Measurements from ENCODE around the gene PTPRK. TPM values are rescaled to one million over a fixed set of nuclear protein-coding genes. Genes with fewer than 3 reads are reported as not detected.

Gene PTPRK
- total RNA-seq, 1 experiment from 2014 or later, result 53.8 TPM

DNA sequence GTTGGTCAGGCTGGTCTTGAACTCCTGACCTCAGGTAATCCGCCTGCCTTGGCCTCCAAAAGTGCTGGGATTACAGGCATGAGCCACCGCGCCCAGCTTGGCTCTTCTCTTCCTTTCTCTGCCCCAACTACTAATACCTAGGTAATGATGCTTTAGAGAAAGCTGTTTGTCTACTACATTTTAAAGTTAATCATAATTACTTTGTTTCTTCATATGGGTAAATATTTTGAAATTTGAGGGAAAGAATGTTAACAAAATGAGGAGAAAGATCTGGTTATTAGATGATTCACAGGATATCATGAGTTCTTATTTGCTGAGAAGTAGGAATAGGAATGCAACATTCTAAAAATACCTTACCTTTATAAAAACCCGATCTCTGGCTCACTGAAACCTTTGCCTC is 18.4 kb upstream of the PTPRK start:
- H3K79me2 ChIP-seq (ENCODE audit: low read length), result no peaks in the 10 kb centered on the region
- no peaks in the 10 kb centered on the region for H3K27me3 ChIP-seq (ENCODE audit: low read length)
- no TSS peak for BruUV-seq (replicated peaks)
- H3K9me2 ChIP-seq (replicated peaks; ENCODE audit: low read length), result 0 out of 2 replicates have a peak, but pooled peaks cover 3% of the 10 kb centered on the region
- H3K9ac ChIP-seq (ENCODE audit: low read length), result no peak overlapping the region
- ChIA-PET CTCF (interaction anchor here (0.6 kb wide), 1 partner anchor 18 kb away, joined by 3 read pairs; no protein-coding TSS in a partner anchor), POLR2A (ENCODE audit: unreplicated experiment) (no interaction called here)
- no peaks in the 10 kb centered on the region for H4K20me1 ChIP-seq (ENCODE audit: low read length)
- intact Hi-C loops (cut with micrococcal nuclease), result no loop called here
- no peak overlapping the region for H3K4me3 ChIP-seq (ENCODE audit: low read length)
- H3K9me3 ChIP-seq (ENCODE audit: low read length), result no peaks in the 10 kb centered on the region
- H2AFZ ChIP-seq (ENCODE audit: low read length), result 0 out of 2 replicates have a peak overlapping the region, but pooled peaks have one; percentile 38
- TF ChIP-seq EZH2phosphoT487 (IDR thresholded peaks at IDR 0.05; ENCODE audit: borderline replicate concordance, low read length) (no peak), EZH2 (IDR thresholded peaks at IDR 0.05; ENCODE audit: low read length, unreplicated experiment) (no peak)
- TF ChIP-seq, protein P1, sequence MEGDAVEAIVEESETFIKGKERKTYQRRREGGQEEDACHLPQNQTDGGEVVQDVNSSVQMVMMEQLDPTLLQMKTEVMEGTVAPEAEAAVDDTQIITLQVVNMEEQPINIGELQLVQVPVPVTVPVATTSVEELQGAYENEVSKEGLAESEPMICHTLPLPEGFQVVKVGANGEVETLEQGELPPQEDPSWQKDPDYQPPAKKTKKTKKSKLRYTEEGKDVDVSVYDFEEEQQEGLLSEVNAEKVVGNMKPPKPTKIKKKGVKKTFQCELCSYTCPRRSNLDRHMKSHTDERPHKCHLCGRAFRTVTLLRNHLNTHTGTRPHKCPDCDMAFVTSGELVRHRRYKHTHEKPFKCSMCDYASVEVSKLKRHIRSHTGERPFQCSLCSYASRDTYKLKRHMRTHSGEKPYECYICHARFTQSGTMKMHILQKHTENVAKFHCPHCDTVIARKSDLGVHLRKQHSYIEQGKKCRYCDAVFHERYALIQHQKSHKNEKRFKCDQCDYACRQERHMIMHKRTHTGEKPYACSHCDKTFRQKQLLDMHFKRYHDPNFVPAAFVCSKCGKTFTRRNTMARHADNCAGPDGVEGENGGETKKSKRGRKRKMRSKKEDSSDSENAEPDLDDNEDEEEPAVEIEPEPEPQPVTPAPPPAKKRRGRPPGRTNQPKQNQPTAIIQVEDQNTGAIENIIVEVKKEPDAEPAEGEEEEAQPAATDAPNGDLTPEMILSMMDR (conservative IDR thresholded peaks at IDR 0.05; ENCODE audit: low read depth, low read length), result no peak
- DNase-seq, result peak; percentile 66
- no peaks in the 10 kb centered on the region for H3K4me1 ChIP-seq (ENCODE audit: insufficient read depth, low read length)
- no peaks in the 10 kb centered on the region for H3K36me3 ChIP-seq (ENCODE audit: low read depth, low read length)
- H3F3A ChIP-seq (ENCODE audit: low read length, unreplicated experiment), result no peaks in the 10 kb centered on the region
- ATAC-seq, result peak; percentile 70
- no peak overlapping the region for H3K4me2 ChIP-seq (ENCODE audit: low read length)
- H3K27ac ChIP-seq (ENCODE audit: low read length), result no peak overlapping the region

DNA sequence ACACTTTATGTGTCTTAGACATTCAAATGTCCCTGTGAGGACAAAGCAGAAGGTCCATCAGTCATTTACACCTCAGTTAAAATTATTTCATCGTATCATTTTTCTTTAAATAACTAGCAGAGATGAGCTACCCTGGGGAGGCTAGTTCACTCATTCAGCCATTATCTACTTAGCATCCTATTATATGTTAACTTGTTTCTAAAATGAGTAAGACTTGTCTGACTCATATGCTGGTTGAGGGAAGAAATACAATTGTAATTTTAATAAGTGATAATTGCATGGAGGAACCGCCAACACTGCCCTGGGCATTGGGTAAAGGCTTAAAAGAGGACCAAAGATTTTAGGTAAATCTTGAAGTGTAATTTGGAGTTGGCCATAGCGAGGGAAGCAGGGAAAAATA is 12.4 kb upstream of the PTPRK start:
- POLR2A ChIA-PET (ENCODE audit: unreplicated experiment), result no interaction called here
- Histone ChIP-seq H3K36me3 (ENCODE audit: low read depth, low read length) (no peaks in the 10 kb centered on the region), H3K79me2 (ENCODE audit: low read length) (no peaks in the 10 kb centered on the region), H4K20me1 (ENCODE audit: low read length) (no peaks in the 10 kb centered on the region), H3K27ac (ENCODE audit: low read length) (no peak overlapping the region), H3K4me2 (ENCODE audit: low read length) (peak overlapping the region; percentile 28; the same call in 1 of the 2 replicates), H3K27me3 (ENCODE audit: low read length) (no peaks in the 10 kb centered on the region), H3F3A (ENCODE audit: low read length, unreplicated experiment) (no peaks in the 10 kb centered on the region), H3K9me3 (ENCODE audit: low read length) (no peaks in the 10 kb centered on the region), H3K9ac (ENCODE audit: low read length) (no peak overlapping the region), H3K9me2 (replicated peaks; ENCODE audit: low read length) (0 out of 2 replicates have a peak, but pooled peaks cover 3% of the 10 kb centered on the region), H3K4me3 (ENCODE audit: low read length) (no peak overlapping the region), H2AFZ (ENCODE audit: low read length) (0 out of 2 replicates have a peak overlapping the region, but pooled peaks have one; percentile 42), H3K4me1 (ENCODE audit: insufficient read depth, low read length) (peaks cover 21% of the 10 kb centered on the region)
- intact Hi-C loops (cut with micrococcal nuclease), result no loop called here
- CTCF ChIA-PET, result no interaction called here
- BruUV-seq (replicated peaks), result no TSS peak
- TF ChIP-seq, protein P1 (conservative IDR thresholded peaks at IDR 0.05; ENCODE audit: low read depth, low read length), result no peak
- TF ChIP-seq EZH2 (IDR thresholded peaks at IDR 0.05; ENCODE audit: low read length, unreplicated experiment) (no peak), EZH2phosphoT487 (IDR thresholded peaks at IDR 0.05; ENCODE audit: borderline replicate concordance, low read length) (no peak)
- peak; percentile 53 for DNase-seq
- peak; percentile 96 for ATAC-seq

DNA sequence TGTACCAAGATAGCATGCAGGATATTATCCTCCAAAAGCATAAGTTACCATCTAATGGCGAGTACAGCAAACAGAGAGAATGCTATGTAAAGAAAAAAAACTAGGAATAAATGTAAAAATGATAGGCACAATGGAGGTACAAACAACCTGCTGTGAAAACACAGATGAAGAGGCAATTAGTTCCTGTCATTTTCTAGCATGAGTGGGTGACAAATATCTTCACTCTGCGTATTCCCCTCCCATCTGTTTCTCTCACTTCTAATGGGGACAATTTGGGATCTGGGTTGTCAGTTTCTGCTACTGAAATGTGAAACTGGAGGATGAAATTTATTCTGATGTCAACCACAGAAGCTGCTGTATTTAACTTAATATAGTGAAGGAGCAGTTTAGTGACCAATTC is 11.7 kb upstream of the PTPRK start:
- no peak overlapping the region for H3K4me2 ChIP-seq (ENCODE audit: low read length)
- H2AFZ ChIP-seq (ENCODE audit: low read length), result no peak overlapping the region
- H3K27ac ChIP-seq (ENCODE audit: low read length), result no peak overlapping the region
- TF ChIP-seq, protein P1 (conservative IDR thresholded peaks at IDR 0.05; ENCODE audit: low read depth, low read length), result no peak
- TF ChIP-seq EZH2phosphoT487 (IDR thresholded peaks at IDR 0.05; ENCODE audit: borderline replicate concordance, low read length), result no peak
- TF ChIP-seq EZH2 (IDR thresholded peaks at IDR 0.05; ENCODE audit: low read length, unreplicated experiment), result no peak
- no peaks in the 10 kb centered on the region for H3F3A ChIP-seq (ENCODE audit: low read length, unreplicated experiment)
- no peaks in the 10 kb centered on the region for H4K20me1 ChIP-seq (ENCODE audit: low read length)
- H3K9me3 ChIP-seq (ENCODE audit: low read length), result no peaks in the 10 kb centered on the region
- POLR2A ChIA-PET (ENCODE audit: unreplicated experiment), result no interaction called here
- no peak overlapping the region for H3K4me3 ChIP-seq (ENCODE audit: low read length)
- H3K79me2 ChIP-seq (ENCODE audit: low read length), result no peaks in the 10 kb centered on the region
- no TSS peak for BruUV-seq (replicated peaks)
- H3K9ac ChIP-seq (ENCODE audit: low read length), result no peak overlapping the region
- intact Hi-C loops (cut with micrococcal nuclease), result no loop called here
- DNase-seq, result no peak
- H3K27me3 ChIP-seq (ENCODE audit: low read length), result no peaks in the 10 kb centered on the region
- ATAC-seq, result no peak
- H3K36me3 ChIP-seq (ENCODE audit: low read depth, low read length), result no peaks in the 10 kb centered on the region
- peaks cover 25% of the 10 kb centered on the region for H3K4me1 ChIP-seq (ENCODE audit: insufficient read depth, low read length)
- CTCF ChIA-PET, result no interaction called here
- 0 out of 2 replicates have a peak, but pooled peaks cover 3% of the 10 kb centered on the region for H3K9me2 ChIP-seq (replicated peaks; ENCODE audit: low read length)

Data from PC-3 (cell line).